MM.1S (cell line): ENCODE results near the gene FITM2.

Experiments used
- CTCF ChIP-seq: fragments of 300-600 bp; sonication (generic); IDR thresholded peaks from 2 replicates; pipeline ENCODE4 v1.5.1; 2016; ENCODE audit warnings: antibody characterized with exemption, low read length, mixed read lengths
- EZH2phosphoT487 ChIP-seq: fragments of 300-600 bp; sonication (generic); IDR thresholded peaks from 2 replicates; pipeline ENCODE4 v1.6.1; 2018; ENCODE audit warnings: antibody characterized with exemption, low read length

GRCh38 chr20:44306927-44307326 lies 4.1 kb downstream of the FITM2 start:
- no peak for TF ChIP-seq CTCF
- no peak for TF ChIP-seq EZH2phosphoT487
